ENCODE data around the gene TRPC4AP.
A peak's percentile ranks its signal among the peaks of the same experiment; 100 is the strongest.

Gene TRPC4AP

DNA sequence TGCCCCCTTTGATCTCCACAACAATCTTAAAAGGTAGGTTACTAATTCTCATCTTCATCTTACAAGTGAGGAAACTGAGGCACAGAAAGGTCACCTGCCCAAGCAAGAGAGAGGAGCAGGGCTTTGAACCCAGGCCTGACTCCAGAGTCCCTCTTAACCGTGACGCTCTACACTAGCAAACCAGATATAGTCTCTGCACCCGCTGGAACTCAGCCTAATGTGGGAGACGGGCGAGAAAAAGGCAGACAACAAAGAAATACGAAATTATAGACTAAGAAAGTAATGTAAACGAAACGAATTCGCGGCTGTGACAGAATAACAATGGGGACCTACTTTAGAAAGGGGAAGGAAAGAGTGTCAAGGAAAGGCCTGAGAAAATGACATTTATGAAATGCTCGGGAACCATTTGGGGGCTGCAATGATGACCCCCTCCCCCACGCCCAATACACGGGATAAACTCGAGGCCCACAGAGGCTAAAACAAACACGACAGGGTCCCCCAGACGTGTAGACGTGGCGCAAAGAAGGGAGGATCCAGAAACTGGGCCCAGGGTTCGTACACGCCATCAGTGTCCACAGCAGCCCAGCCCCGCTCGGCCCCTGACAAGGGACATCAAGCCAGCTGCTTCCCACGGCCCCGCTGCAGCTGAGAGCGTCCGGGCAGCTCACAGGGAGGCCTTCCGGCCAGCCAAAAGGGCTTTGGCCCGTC is 637 bp downstream of the TRPC4AP start:
- Histone ChIP-seq H3K79me2 (peaks cover 33% of the 10 kb centered on the region), H3K27me3 (ENCODE audit: control insufficient read depth, insufficient read depth, low read length) (no peaks in the 10 kb centered on the region), H3K9ac (peak overlapping the region; percentile 93), H3K4me2 (ENCODE audit: low read length) (peak overlapping the region; percentile 78), H3K9me3 (ENCODE audit: control insufficient read depth, low read length) (no peaks in the 10 kb centered on the region), H3K36me3 (ENCODE audit: control insufficient read depth, insufficient read depth, low read length) (no peaks in the 10 kb centered on the region), H3K27ac (peak overlapping the region; percentile 90), H3K4me3 (ENCODE audit: low read depth, low read length) (peak overlapping the region; percentile 90), H3K4me1 (peaks cover 14% of the 10 kb centered on the region), H2AFZ (peak overlapping the region; percentile 83)
- TF ChIP-seq, protein P1, sequence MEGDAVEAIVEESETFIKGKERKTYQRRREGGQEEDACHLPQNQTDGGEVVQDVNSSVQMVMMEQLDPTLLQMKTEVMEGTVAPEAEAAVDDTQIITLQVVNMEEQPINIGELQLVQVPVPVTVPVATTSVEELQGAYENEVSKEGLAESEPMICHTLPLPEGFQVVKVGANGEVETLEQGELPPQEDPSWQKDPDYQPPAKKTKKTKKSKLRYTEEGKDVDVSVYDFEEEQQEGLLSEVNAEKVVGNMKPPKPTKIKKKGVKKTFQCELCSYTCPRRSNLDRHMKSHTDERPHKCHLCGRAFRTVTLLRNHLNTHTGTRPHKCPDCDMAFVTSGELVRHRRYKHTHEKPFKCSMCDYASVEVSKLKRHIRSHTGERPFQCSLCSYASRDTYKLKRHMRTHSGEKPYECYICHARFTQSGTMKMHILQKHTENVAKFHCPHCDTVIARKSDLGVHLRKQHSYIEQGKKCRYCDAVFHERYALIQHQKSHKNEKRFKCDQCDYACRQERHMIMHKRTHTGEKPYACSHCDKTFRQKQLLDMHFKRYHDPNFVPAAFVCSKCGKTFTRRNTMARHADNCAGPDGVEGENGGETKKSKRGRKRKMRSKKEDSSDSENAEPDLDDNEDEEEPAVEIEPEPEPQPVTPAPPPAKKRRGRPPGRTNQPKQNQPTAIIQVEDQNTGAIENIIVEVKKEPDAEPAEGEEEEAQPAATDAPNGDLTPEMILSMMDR (IDR thresholded peaks at IDR 0.05), result no peak

- Histone ChIP-seq H3K79me2 (peaks cover 50% of the 10 kb centered on the region), H3K4me1 (peaks cover 16% of the 10 kb centered on the region)
Observed at GRCh38 chr20:35088231-35089145, 4.1 kb downstream of the TRPC4AP start.

DNA sequence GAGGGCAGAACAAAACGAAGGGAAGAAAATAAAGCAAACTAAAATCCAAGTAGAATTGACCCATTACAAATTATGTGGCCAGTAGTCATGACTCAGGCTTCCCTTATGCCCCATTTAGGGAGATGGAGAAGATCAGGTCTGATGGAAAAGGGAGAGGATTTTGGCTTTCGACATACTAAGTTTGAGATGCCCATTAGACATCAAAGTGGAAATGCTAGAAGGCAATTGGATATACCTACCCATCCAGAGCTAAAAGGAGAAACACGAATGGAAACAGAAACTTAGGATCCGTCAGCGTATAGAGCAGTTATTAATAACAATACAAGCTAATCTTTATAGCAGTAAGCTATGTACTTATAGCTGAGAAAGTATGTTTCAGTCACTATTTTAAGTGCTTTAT is 4.8 kb downstream of the TRPC4AP start:
- Histone ChIP-seq H3K27me3 (ENCODE audit: control insufficient read depth, insufficient read depth, low read length) (no peaks in the 10 kb centered on the region), H3K27ac (no peak overlapping the region), H3K79me2 (peaks cover 54% of the 10 kb centered on the region), H3K9me3 (ENCODE audit: control insufficient read depth, low read length) (no peaks in the 10 kb centered on the region), H3K4me2 (ENCODE audit: low read length) (no peak overlapping the region), H3K4me3 (ENCODE audit: low read depth, low read length) (no peak overlapping the region), H2AFZ (no peak overlapping the region), H3K9ac (no peak overlapping the region), H3K4me1 (peaks cover 16% of the 10 kb centered on the region), H3K36me3 (ENCODE audit: control insufficient read depth, insufficient read depth, low read length) (no peaks in the 10 kb centered on the region)
- TF ChIP-seq, protein P1 (IDR thresholded peaks at IDR 0.05), result no peak

More at GRCh38 chr20:35088231-35089145, 4.1 kb downstream of the TRPC4AP start:
- no peak overlapping the region for H3K4me3 ChIP-seq (ENCODE audit: low read depth, low read length)
- H3K36me3 ChIP-seq (ENCODE audit: control insufficient read depth, insufficient read depth, low read length), result no peaks in the 10 kb centered on the region
- TF ChIP-seq, protein P1 (IDR thresholded peaks at IDR 0.05), result no peak
- no peak overlapping the region for H3K4me2 ChIP-seq (ENCODE audit: low read length)
- no peaks in the 10 kb centered on the region for H3K9me3 ChIP-seq (ENCODE audit: control insufficient read depth, low read length)
- H3K9ac ChIP-seq, result no peak overlapping the region
- no peaks in the 10 kb centered on the region for H3K27me3 ChIP-seq (ENCODE audit: control insufficient read depth, insufficient read depth, low read length)
- H3K27ac ChIP-seq, result no peak overlapping the region
- H2AFZ ChIP-seq, result no peak overlapping the region

GRCh38 chr20:35087355-35087754 is 5.3 kb downstream of the TRPC4AP start:
- TF ChIP-seq, protein P1 (IDR thresholded peaks at IDR 0.05), result no peak
- no peaks in the 10 kb centered on the region for H3K36me3 ChIP-seq (ENCODE audit: control insufficient read depth, insufficient read depth, low read length)
- no peak overlapping the region for H3K4me3 ChIP-seq (ENCODE audit: low read depth, low read length)
- peaks cover 16% of the 10 kb centered on the region for H3K4me1 ChIP-seq
- no peaks in the 10 kb centered on the region for H3K9me3 ChIP-seq (ENCODE audit: control insufficient read depth, low read length)
- no peak overlapping the region for H3K4me2 ChIP-seq (ENCODE audit: low read length)
- peaks cover 55% of the 10 kb centered on the region for H3K79me2 ChIP-seq
- H3K27ac ChIP-seq, result no peak overlapping the region
- no peak overlapping the region for H2AFZ ChIP-seq
- H3K27me3 ChIP-seq (ENCODE audit: control insufficient read depth, insufficient read depth, low read length), result no peaks in the 10 kb centered on the region
- no peak overlapping the region for H3K9ac ChIP-seq
